GM18870 (cell line): Measurements from ENCODE around the gene ADCY2.

ENCODE experiments used
- ATAC-seq: cut with Tn5 transposase; IDR thresholded peaks from one replicate; pipeline ENCODE4 v1.9.1; 2021; ENCODE audit warnings: moderate library complexity; ENCODE audit not compliant: unreplicated experiment

ADCY2 gene

GRCh38 chr5:7815892-7816534 is 420.1 kb downstream of the ADCY2 start:
- ATAC-seq = peak; percentile 77

- ATAC-seq = no peak
These were observed 420.6 kb downstream of the ADCY2 start for GRCh38 chr5:7816535-7816901.

GRCh38 chr5:7822449-7822848 is 426.5 kb downstream of the ADCY2 start:
- no peak for ATAC-seq

- no peak for ATAC-seq
These were observed 427.7 kb downstream of the ADCY2 start for GRCh38 chr5:7823594-7823993.

- ATAC-seq = no peak
These were observed 429.1 kb downstream of the ADCY2 start for GRCh38 chr5:7824995-7825394.

- ATAC-seq = no peak
These were observed 429.7 kb downstream of the ADCY2 start for GRCh38 chr5:7825630-7826029.

- ATAC-seq = no peak
These were observed 431.7 kb downstream of the ADCY2 start for GRCh38 chr5:7827610-7828009.

- ATAC-seq = no peak
These were observed 432.3 kb downstream of the ADCY2 start for GRCh38 chr5:7828269-7828668.

- no peak for ATAC-seq
These were observed 439.0 kb downstream of the ADCY2 start for GRCh38 chr5:7834982-7835381.

GRCh38 chr5:7837403-7837802 is 441.5 kb downstream of the ADCY2 start:
- no peak for ATAC-seq

GRCh38 chr5:7842531-7842930 is 446.6 kb downstream of the ADCY2 start:
- ATAC-seq = no peak

GRCh38 chr5:7844901-7845300 is 449.0 kb downstream of the ADCY2 start:
- ATAC-seq = no peak

- ATAC-seq = no peak
These were observed 449.6 kb downstream of the ADCY2 start for GRCh38 chr5:7845557-7845956.

- ATAC-seq = no peak
These were observed 450.4 kb downstream of the ADCY2 start for GRCh38 chr5:7846327-7846726.

- ATAC-seq = no peak
These were observed 452.4 kb downstream of the ADCY2 start for GRCh38 chr5:7848296-7848695.

GRCh38 chr5:7849681-7850394 is 453.9 kb downstream of the ADCY2 start:
- no peak for ATAC-seq

GRCh38 chr5:7850395-7851239 is 454.7 kb downstream of the ADCY2 start, which contains the start of gene CFAP90:
TSS of gene CFAP90 (minus strand) at chr5:7851133. CDS start at chr5:7851021, 112 bp downstream.
- ATAC-seq = no peak

- no peak for ATAC-seq
These were observed 455.3 kb downstream of the ADCY2 start for GRCh38 chr5:7851240-7851592.

- no peak for ATAC-seq
These were observed 455.8 kb downstream of the ADCY2 start for GRCh38 chr5:7851617-7852289.

GRCh38 chr5:7852542-7852941 is 456.6 kb downstream of the ADCY2 start:
- no peak for ATAC-seq

- no peak for ATAC-seq
These were observed 457.1 kb downstream of the ADCY2 start for GRCh38 chr5:7852988-7853387.
